GM23338 (cell line): Measurements from ENCODE around the gene DAPK2. TPM values are rescaled to one million over a fixed set of nuclear protein-coding genes. Genes with fewer than 3 reads are reported as not detected.

Source experiments
- ATAC-seq: fragments of 200-7000 bp; cut with Tn5 transposase; 3 replicates; pipeline ENCODE4 v1.9.1; 2020
- DNase-seq: peaks from one replicate; pipeline ENCODE4 v3.0.0-alpha.2; 2015; ENCODE audit warnings: low spot score
- H2AFZ ChIP-seq: fragments of 200-600 bp; sonication (generic); 2 replicates; pipeline ENCODE4 v1.8.0; 2016; ENCODE audit warnings: antibody characterized with exemption, mild to moderate bottlenecking, moderate library complexity
- H3F3A ChIP-seq: fragments of 200-600 bp; sonication (generic); replicated peaks from 2 replicates; pipeline ENCODE4 v1.8.0; 2017; ENCODE audit warnings: antibody characterized with exemption, mixed run types, low read depth
- H3K27ac ChIP-seq: fragments of 200-600 bp; sonication (generic); 2 replicates; pipeline ENCODE4 v1.6.1; 2016; ENCODE audit warnings: low read depth
- H3K27me3 ChIP-seq: fragments of 200-600 bp; sonication (generic); 2 replicates; pipeline ENCODE4 v1.8.0; 2016; ENCODE audit warnings: mild to moderate bottlenecking, mixed run types, moderate library complexity; ENCODE audit not compliant: insufficient read depth
- H3K36me3 ChIP-seq: fragments of 200-600 bp; sonication (generic); 2 replicates; pipeline ENCODE4 v1.8.0; 2016; ENCODE audit warnings: mild to moderate bottlenecking; ENCODE audit not compliant: insufficient read depth
- H3K4me1 ChIP-seq: fragments of 200-600 bp; sonication (generic); 2 replicates; pipeline ENCODE4 v1.8.0; 2016; ENCODE audit warnings: mild to moderate bottlenecking, moderate library complexity; ENCODE audit not compliant: insufficient read depth
- H3K4me2 ChIP-seq: fragments of 200-600 bp; sonication (generic); 2 replicates; pipeline ENCODE4 v1.7.1; 2017; ENCODE audit warnings: mixed run types
- H3K4me3 ChIP-seq: fragments of 200-600 bp; sonication (generic); 2 replicates; pipeline ENCODE4 v1.6.1; 2016; ENCODE audit warnings: mixed run types
- H3K79me2 ChIP-seq: fragments of 200-600 bp; sonication (generic); replicated peaks from 2 replicates; pipeline ENCODE4 v1.8.0; 2017; ENCODE audit warnings: mild to moderate bottlenecking; ENCODE audit not compliant: insufficient read depth
- H3K9me2 ChIP-seq: fragments of 200-600 bp; sonication (generic); 2 replicates; pipeline ENCODE4 v1.8.0; 2017; ENCODE audit not compliant: insufficient read depth
- H4K20me1 ChIP-seq: fragments of 200-600 bp; sonication (generic); replicated peaks from 2 replicates; pipeline ENCODE4 v1.8.0; 2017; ENCODE audit warnings: mild to moderate bottlenecking; ENCODE audit not compliant: insufficient read depth
- H3K27ac Mint-ChIP-seq: 2 replicates; pipeline ENCODE4 v1.8.0; 2020; ENCODE audit warnings: inconsistent platforms, mild to moderate bottlenecking, moderate library complexity, mixed read lengths
- H3K27me3 Mint-ChIP-seq: 3 replicates; pipeline ENCODE4 v1.8.0; 2022; ENCODE audit warnings: low read depth, mild to moderate bottlenecking, moderate library complexity, mixed read lengths, inconsistent platforms; ENCODE audit not compliant: insufficient read depth, poor library complexity
- H3K36me3 Mint-ChIP-seq: 3 replicates; pipeline ENCODE4 v1.8.0; 2021; ENCODE audit warnings: low read depth, mild to moderate bottlenecking, inconsistent platforms, moderate library complexity, mixed read lengths
- H3K4me1 Mint-ChIP-seq: 3 replicates; pipeline ENCODE4 v1.8.0; 2020; ENCODE audit warnings: mild to moderate bottlenecking, inconsistent platforms, mixed read lengths
- H3K4me3 Mint-ChIP-seq: 3 replicates; pipeline ENCODE4 v1.8.0; 2021; ENCODE audit warnings: moderate library complexity, mild to moderate bottlenecking, inconsistent platforms, mixed read lengths
- H3K9me3 Mint-ChIP-seq: 3 replicates; pipeline ENCODE4 v1.8.0; 2020; ENCODE audit warnings: moderate library complexity, mild to moderate bottlenecking, inconsistent platforms, mixed read lengths
- CREB1 ChIP-seq: fragments of 250-450 bp; sonication (Bioruptor Pico); IDR thresholded peaks from 2 replicates; pipeline ENCODE4 v1.5.0; 2020; ENCODE audit warnings: low read depth, mild to moderate bottlenecking, moderate library complexity
- CTCF ChIP-seq, 2 experiments: fragments of 200-600 bp in 1 of 2; sonication (generic) in 1 of 2; conservative IDR thresholded peaks; 2 replicates each; pipeline versions ENCODE4 v1.5.1 to v1.6.1; 2016 to 2017; ENCODE audit warnings: antibody characterized with exemption in 2 of 2, low read depth in 2 of 2, mild to moderate bottlenecking in 2 of 2, moderate library complexity in 1 of 2
- EZH2 ChIP-seq: fragments of 200-600 bp; sonication (generic); IDR thresholded peaks from one replicate; pipeline ENCODE4 v1.8.0; 2017; ENCODE audit warnings: antibody characterized with exemption, mild to moderate bottlenecking, low read depth; ENCODE audit not compliant: unreplicated experiment
- JUNB ChIP-seq: IDR thresholded peaks from one replicate; pipeline ENCODE4 v1.6.1; 2016; ENCODE audit warnings: antibody characterized with exemption; ENCODE audit not compliant: unreplicated experiment
- NANOG ChIP-seq: IDR thresholded peaks from 2 replicates; pipeline ENCODE4 v1.6.1; 2016; ENCODE audit warnings: antibody characterized with exemption, borderline replicate concordance
- POLR2AphosphoS5 ChIP-seq: IDR thresholded peaks from 2 replicates; pipeline ENCODE4 v1.6.1; 2016; ENCODE audit warnings: antibody characterized with exemption, low read depth
- REST ChIP-seq: IDR thresholded peaks from one replicate; pipeline ENCODE4 v1.6.1; 2018; ENCODE audit warnings: antibody characterized with exemption; ENCODE audit not compliant: unreplicated experiment
- STAT1 ChIP-seq: IDR thresholded peaks from one replicate; pipeline ENCODE4 v1.6.1; 2016; ENCODE audit warnings: antibody characterized with exemption; ENCODE audit not compliant: unreplicated experiment
- ZNF114 ChIP-seq: fragments of 250-450 bp; sonication (Bioruptor Pico); IDR thresholded peaks from 2 replicates; pipeline ENCODE4 v1.5.0; 2020; ENCODE audit warnings: mild to moderate bottlenecking, moderate library complexity
- ZNF331 ChIP-seq: fragments of 250-450 bp; sonication (Bioruptor Pico); IDR thresholded peaks from 2 replicates; pipeline ENCODE4 v1.5.0; 2020; ENCODE audit warnings: low read depth, mild to moderate bottlenecking, moderate library complexity
- polyA plus RNA-seq: library from polyadenylated mRNA; unstranded; fragments of >200 nt; fragmentation: Nextera tagmentation; extraction: Ambion mirVana; gene quantifications from 2 replicates; pipeline ENCODE4 v1.2.1, GENCODE V29; 2016
- total RNA-seq: library from RNA; depleted of rRNA; stranded (reverse); fragments of >200 nt; shearing (Covaris generic); gene quantifications from 2 replicates; pipeline ENCODE4 v1.2.3, GENCODE V29; 2014
- TF ChIP-seq, protein P1 (sequence below): fragments of 250-450 bp; sonication (Bioruptor Pico); IDR thresholded peaks from 2 replicates; pipeline ENCODE4 v1.5.0; 2020; ENCODE audit warnings: mild to moderate bottlenecking, moderate library complexity

Gene DAPK2
- total and polyA plus RNA-seq, 2 experiments from 2014 or later: 1.6 to 3.1 TPM

DNA sequence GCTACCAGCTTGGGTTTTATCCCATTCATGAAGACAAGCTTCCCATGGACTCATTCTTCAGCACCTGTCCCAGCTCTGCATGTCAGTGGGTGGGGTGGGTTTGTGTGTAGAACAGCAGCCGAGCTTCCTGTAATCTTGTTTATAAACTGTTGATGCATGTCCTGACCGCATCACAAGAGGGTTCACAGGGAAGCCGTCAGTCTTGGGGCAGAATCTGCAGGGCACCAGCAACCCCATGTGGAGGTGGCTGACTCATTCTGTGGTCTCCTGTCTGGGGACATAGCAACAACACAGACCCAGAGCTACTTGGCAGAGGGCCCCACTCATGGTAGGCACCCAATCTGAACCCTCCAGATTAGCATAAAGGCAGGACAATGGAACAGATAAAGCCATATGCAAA lies 35.6 kb downstream of the DAPK2 start:
- no peaks in the 10 kb centered on the region for H3F3A ChIP-seq
- no peaks in the 10 kb centered on the region for H3K36me3 ChIP-seq
- no peaks in the 10 kb centered on the region for H3K36me3 Mint-ChIP-seq
- H3K9me3 Mint-ChIP-seq: no peaks in the 10 kb centered on the region
- peaks cover 18% of the 10 kb centered on the region for H3K4me1 Mint-ChIP-seq
- H3K27ac ChIP-seq: no peak overlapping the region
- H3K4me2 ChIP-seq: no peak overlapping the region
- no peaks in the 10 kb centered on the region for H3K79me2 ChIP-seq
- H2AFZ ChIP-seq: no peak overlapping the region
- 0 out of 2 replicates have a peak, but pooled peaks cover 3% of the 10 kb centered on the region for H3K9me2 ChIP-seq
- H4K20me1 ChIP-seq: no peaks in the 10 kb centered on the region
- no peak overlapping the region for H3K4me3 ChIP-seq
- DNase-seq: no peak
- H3K4me1 ChIP-seq: no peaks in the 10 kb centered on the region
- no peaks in the 10 kb centered on the region for H3K27me3 Mint-ChIP-seq
- TF ChIP-seq REST: no peak
- TF ChIP-seq CREB1 (CRISPR knock-in tag): no peak
- TF ChIP-seq STAT1: no peak
- TF ChIP-seq POLR2AphosphoS5: no peak
- H3K27ac Mint-ChIP-seq: peak overlapping the region; percentile 61; the same call in 1 of the 2 replicates
- H3K27me3 ChIP-seq: no peaks in the 10 kb centered on the region
- no peak overlapping the region for H3K4me3 Mint-ChIP-seq
- peak; percentile 59 for ATAC-seq

DNA sequence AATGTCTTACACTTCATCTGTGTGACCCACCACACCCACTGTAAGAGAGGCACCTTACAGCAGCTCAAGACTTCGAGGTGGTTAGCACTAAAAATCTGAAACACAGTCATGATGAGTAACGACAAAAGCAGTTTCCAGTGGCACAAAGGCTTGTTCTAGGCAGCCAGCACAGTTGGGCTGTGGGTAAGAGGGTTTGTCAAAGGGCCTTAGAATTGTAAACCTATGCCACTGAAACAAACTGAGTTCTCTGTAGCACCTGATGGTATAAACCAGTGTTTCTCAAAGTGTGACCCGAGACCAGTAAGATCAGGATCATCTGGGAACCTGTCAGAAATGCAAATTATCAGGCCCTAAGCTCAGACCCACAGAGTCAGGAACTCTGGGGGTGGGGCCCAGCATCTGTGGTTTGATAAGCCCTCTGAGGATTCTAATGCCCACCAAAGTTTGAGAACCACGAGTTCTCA lies 36.5 kb downstream of the DAPK2 start:
- H3K79me2 ChIP-seq: no peaks in the 10 kb centered on the region
- no peak overlapping the region for H3K4me3 ChIP-seq
- Mint-ChIP-seq H3K4me1 (peaks cover 19% of the 10 kb centered on the region), H3K36me3 (no peaks in the 10 kb centered on the region), H3K27ac (no peak overlapping the region), H3K27me3 (no peaks in the 10 kb centered on the region), H3K4me3 (no peak overlapping the region), H3K9me3 (no peaks in the 10 kb centered on the region)
- H4K20me1 ChIP-seq: no peaks in the 10 kb centered on the region
- H3K4me2 ChIP-seq: no peak overlapping the region
- H2AFZ ChIP-seq: no peak overlapping the region
- no peaks in the 10 kb centered on the region for H3K4me1 ChIP-seq
- no peak for DNase-seq
- H3K27ac ChIP-seq: no peak overlapping the region
- no peaks in the 10 kb centered on the region for H3K36me3 ChIP-seq
- no peak for ATAC-seq
- H3K27me3 ChIP-seq: no peaks in the 10 kb centered on the region
- H3K9me2 ChIP-seq: 0 out of 2 replicates have a peak, but pooled peaks cover 3% of the 10 kb centered on the region
- H3F3A ChIP-seq: no peaks in the 10 kb centered on the region
- TF ChIP-seq CREB1 (CRISPR knock-in tag) (no peak), EZH2 (no peak), STAT1 (no peak), ZNF114 (CRISPR knock-in tag) (no peak), POLR2AphosphoS5 (no peak), CTCF (conservative IDR thresholded peaks at IDR 0.05; ENCODE audit: low read depth in 2 of 2) (no peak), JUNB (no peak), NANOG (no peak), ZNF331 (no peak)
- TF ChIP-seq, protein P1, sequence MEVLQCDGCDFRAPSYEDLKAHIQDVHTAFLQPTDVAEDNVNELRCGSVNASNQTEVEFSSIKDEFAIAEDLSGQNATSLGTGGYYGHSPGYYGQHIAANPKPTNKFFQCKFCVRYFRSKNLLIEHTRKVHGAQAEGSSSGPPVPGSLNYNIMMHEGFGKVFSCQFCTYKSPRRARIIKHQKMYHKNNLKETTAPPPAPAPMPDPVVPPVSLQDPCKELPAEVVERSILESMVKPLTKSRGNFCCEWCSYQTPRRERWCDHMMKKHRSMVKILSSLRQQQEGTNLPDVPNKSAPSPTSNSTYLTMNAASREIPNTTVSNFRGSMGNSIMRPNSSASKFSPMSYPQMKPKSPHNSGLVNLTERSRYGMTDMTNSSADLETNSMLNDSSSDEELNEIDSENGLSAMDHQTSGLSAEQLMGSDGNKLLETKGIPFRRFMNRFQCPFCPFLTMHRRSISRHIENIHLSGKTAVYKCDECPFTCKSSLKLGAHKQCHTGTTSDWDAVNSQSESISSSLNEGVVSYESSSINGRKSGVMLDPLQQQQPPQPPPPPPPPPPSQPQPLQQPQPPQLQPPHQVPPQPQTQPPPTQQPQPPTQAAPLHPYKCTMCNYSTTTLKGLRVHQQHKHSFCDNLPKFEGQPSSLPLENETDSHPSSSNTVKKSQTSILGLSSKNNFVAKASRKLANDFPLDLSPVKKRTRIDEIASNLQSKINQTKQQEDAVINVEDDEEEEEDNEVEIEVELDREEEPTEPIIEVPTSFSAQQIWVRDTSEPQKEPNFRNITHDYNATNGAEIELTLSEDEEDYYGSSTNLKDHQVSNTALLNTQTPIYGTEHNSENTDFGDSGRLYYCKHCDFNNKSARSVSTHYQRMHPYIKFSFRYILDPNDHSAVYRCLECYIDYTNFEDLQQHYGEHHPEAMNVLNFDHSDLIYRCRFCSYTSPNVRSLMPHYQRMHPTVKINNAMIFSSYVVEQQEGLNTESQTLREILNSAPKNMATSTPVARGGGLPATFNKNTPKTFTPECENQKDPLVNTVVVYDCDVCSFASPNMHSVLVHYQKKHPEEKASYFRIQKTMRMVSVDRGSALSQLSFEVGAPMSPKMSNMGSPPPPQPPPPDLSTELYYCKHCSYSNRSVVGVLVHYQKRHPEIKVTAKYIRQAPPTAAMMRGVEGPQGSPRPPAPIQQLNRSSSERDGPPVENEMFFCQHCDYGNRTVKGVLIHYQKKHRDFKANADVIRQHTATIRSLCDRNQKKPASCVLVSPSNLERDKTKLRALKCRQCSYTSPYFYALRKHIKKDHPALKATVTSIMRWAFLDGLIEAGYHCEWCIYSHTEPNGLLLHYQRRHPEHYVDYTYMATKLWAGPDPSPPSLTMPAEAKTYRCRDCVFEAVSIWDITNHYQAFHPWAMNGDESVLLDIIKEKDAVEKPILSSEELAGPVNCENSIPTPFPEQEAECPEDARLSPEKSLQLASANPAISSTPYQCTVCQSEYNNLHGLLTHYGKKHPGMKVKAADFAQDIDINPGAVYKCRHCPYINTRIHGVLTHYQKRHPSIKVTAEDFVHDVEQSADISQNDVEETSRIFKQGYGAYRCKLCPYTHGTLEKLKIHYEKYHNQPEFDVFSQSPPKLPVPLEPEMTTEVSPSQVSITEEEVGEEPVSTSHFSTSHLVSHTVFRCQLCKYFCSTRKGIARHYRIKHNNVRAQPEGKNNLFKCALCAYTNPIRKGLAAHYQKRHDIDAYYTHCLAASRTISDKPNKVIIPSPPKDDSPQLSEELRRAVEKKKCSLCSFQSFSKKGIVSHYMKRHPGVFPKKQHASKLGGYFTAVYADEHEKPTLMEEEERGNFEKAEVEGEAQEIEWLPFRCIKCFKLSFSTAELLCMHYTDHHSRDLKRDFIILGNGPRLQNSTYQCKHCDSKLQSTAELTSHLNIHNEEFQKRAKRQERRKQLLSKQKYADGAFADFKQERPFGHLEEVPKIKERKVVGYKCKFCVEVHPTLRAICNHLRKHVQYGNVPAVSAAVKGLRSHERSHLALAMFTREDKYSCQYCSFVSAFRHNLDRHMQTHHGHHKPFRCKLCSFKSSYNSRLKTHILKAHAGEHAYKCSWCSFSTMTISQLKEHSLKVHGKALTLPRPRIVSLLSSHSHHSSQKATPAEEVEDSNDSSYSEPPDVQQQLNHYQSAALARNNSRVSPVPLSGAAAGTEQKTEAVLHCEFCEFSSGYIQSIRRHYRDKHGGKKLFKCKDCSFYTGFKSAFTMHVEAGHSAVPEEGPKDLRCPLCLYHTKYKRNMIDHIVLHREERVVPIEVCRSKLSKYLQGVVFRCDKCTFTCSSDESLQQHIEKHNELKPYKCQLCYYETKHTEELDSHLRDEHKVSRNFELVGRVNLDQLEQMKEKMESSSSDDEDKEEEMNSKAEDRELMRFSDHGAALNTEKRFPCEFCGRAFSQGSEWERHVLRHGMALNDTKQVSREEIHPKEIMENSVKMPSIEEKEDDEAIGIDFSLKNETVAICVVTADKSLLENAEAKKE (CRISPR knock-in tag): no peak
